ENCODE data around the gene ST13. TPM values are rescaled to one million over a fixed set of nuclear protein-coding genes. Genes with fewer than 3 reads are reported as not detected.
"Not testable (repeated sequence)": the region's sequence is repeated elsewhere in the genome, so short reads cannot be mapped to it uniquely, and the experiment has no call there.

Gene ST13
- polyA plus RNA-seq, 1 donor from 2014 or later, result 195 TPM

DNA sequence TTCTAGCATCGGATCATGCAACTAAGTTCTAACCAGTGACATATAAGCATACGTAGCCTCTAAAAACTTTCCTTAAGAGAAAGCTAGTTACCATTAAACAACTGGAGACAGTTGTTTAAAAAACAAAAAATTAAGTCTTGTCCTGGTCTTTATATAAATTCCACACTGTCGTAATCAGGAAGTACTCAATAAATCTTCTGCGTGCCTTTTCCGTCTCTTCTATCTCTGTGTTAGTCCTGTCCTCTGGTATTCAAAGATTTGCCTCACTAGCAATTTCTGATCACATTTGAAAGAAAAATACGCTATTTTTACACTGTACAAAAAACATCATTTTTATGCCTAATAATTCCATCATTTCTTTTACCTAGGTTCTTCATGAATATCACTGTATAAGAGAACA is 27.3 kb downstream of the ST13 start:
- Histone ChIP-seq H3K27ac (ENCODE audit: low read length) (no peak overlapping the region), H3K27me3 (ENCODE audit: insufficient read depth, low read depth, low read length) (no peaks in the 10 kb centered on the region), H3K9ac (ENCODE audit: low read length) (no peak overlapping the region), H3K36me3 (ENCODE audit: insufficient read depth, low read length) (peaks cover 5% of the 10 kb centered on the region), H3K9me2 (ENCODE audit: insufficient read depth, low read length) (no peaks in the 10 kb centered on the region), H3F3A (ENCODE audit: insufficient read depth, low read length, poor library complexity, severe bottlenecking) (no peaks in the 10 kb centered on the region), H3K79me2 (replicated peaks; ENCODE audit: insufficient read depth, low read length) (no peaks in the 10 kb centered on the region), H3K9me3 (ENCODE audit: low read length) (no peaks in the 10 kb centered on the region), H4K20me1 (ENCODE audit: insufficient read depth) (no peaks in the 10 kb centered on the region), H3K4me2 (ENCODE audit: low read length) (no peak overlapping the region), H2AFZ (ENCODE audit: low read depth, low read length) (no peak overlapping the region), H3K4me3 (ENCODE audit: low read length) (no peak overlapping the region)
- TF ChIP-seq MXI1 (conservative IDR thresholded peaks at IDR 0.05; ENCODE audit: poor library complexity, severe bottlenecking) (no peak), SMC3 (conservative IDR thresholded peaks at IDR 0.05; ENCODE audit: poor library complexity) (no peak), EZH2 (IDR thresholded peaks at IDR 0.05; ENCODE audit: borderline replicate concordance, insufficient read depth, low read length, poor library complexity, severe bottlenecking) (no peak), TAF1 (IDR thresholded peaks at IDR 0.05; ENCODE audit: low read depth) (no peak), RAD21 (conservative IDR thresholded peaks at IDR 0.05) (no peak), POLR2AphosphoS5 (IDR thresholded peaks at IDR 0.05) (no peak), EP300 (conservative IDR thresholded peaks at IDR 0.05; ENCODE audit: poor library complexity, severe bottlenecking) (no peak)
- TF ChIP-seq, protein P1, sequence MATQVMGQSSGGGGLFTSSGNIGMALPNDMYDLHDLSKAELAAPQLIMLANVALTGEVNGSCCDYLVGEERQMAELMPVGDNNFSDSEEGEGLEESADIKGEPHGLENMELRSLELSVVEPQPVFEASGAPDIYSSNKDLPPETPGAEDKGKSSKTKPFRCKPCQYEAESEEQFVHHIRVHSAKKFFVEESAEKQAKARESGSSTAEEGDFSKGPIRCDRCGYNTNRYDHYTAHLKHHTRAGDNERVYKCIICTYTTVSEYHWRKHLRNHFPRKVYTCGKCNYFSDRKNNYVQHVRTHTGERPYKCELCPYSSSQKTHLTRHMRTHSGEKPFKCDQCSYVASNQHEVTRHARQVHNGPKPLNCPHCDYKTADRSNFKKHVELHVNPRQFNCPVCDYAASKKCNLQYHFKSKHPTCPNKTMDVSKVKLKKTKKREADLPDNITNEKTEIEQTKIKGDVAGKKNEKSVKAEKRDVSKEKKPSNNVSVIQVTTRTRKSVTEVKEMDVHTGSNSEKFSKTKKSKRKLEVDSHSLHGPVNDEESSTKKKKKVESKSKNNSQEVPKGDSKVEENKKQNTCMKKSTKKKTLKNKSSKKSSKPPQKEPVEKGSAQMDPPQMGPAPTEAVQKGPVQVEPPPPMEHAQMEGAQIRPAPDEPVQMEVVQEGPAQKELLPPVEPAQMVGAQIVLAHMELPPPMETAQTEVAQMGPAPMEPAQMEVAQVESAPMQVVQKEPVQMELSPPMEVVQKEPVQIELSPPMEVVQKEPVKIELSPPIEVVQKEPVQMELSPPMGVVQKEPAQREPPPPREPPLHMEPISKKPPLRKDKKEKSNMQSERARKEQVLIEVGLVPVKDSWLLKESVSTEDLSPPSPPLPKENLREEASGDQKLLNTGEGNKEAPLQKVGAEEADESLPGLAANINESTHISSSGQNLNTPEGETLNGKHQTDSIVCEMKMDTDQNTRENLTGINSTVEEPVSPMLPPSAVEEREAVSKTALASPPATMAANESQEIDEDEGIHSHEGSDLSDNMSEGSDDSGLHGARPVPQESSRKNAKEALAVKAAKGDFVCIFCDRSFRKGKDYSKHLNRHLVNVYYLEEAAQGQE (IDR thresholded peaks at IDR 0.05; ENCODE audit: borderline replicate concordance), result no peak
- TF ChIP-seq, protein P2, sequence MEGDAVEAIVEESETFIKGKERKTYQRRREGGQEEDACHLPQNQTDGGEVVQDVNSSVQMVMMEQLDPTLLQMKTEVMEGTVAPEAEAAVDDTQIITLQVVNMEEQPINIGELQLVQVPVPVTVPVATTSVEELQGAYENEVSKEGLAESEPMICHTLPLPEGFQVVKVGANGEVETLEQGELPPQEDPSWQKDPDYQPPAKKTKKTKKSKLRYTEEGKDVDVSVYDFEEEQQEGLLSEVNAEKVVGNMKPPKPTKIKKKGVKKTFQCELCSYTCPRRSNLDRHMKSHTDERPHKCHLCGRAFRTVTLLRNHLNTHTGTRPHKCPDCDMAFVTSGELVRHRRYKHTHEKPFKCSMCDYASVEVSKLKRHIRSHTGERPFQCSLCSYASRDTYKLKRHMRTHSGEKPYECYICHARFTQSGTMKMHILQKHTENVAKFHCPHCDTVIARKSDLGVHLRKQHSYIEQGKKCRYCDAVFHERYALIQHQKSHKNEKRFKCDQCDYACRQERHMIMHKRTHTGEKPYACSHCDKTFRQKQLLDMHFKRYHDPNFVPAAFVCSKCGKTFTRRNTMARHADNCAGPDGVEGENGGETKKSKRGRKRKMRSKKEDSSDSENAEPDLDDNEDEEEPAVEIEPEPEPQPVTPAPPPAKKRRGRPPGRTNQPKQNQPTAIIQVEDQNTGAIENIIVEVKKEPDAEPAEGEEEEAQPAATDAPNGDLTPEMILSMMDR (IDR thresholded peaks at IDR 0.05; ENCODE audit: poor library complexity, severe bottlenecking), result no peak

GRCh38 chr22:40826984-40827741 is 29.3 kb downstream of the ST13 start:
- TF ChIP-seq, protein P1 (IDR thresholded peaks at IDR 0.05; ENCODE audit: borderline replicate concordance), result no peak
- TF ChIP-seq, protein P2 (IDR thresholded peaks at IDR 0.05; ENCODE audit: poor library complexity, severe bottlenecking), result no peak
- TF ChIP-seq TAF1 (IDR thresholded peaks at IDR 0.05; ENCODE audit: low read depth) (no peak), RAD21 (conservative IDR thresholded peaks at IDR 0.05) (no peak), SMC3 (conservative IDR thresholded peaks at IDR 0.05; ENCODE audit: poor library complexity) (no peak), MXI1 (conservative IDR thresholded peaks at IDR 0.05; ENCODE audit: poor library complexity, severe bottlenecking) (no peak), POLR2AphosphoS5 (IDR thresholded peaks at IDR 0.05) (no peak), EZH2 (IDR thresholded peaks at IDR 0.05; ENCODE audit: borderline replicate concordance, insufficient read depth, low read length, poor library complexity, severe bottlenecking) (no peak), EP300 (conservative IDR thresholded peaks at IDR 0.05; ENCODE audit: poor library complexity, severe bottlenecking) (no peak)
- Histone ChIP-seq H3K27ac (ENCODE audit: low read length) (no peak overlapping the region), H3K27me3 (ENCODE audit: insufficient read depth, low read depth, low read length) (no peaks in the 10 kb centered on the region), H3F3A (ENCODE audit: insufficient read depth, low read length, poor library complexity, severe bottlenecking) (no peaks in the 10 kb centered on the region), H3K4me2 (ENCODE audit: low read length) (no peak overlapping the region), H3K9me3 (ENCODE audit: low read length) (no peaks in the 10 kb centered on the region), H2AFZ (ENCODE audit: low read depth, low read length) (no peak overlapping the region), H3K79me2 (replicated peaks; ENCODE audit: insufficient read depth, low read length) (no peaks in the 10 kb centered on the region), H3K9me2 (ENCODE audit: insufficient read depth, low read length) (no peaks in the 10 kb centered on the region), H3K9ac (ENCODE audit: low read length) (no peak overlapping the region), H3K4me3 (ENCODE audit: low read length) (no peak overlapping the region), H3K36me3 (ENCODE audit: insufficient read depth, low read length) (peaks cover 5% of the 10 kb centered on the region), H4K20me1 (ENCODE audit: insufficient read depth) (no peaks in the 10 kb centered on the region)

GRCh38 chr22:40826292-40826691 is 30.1 kb downstream of the ST13 start:
- not testable (repeated sequence) for H3K36me3 ChIP-seq (ENCODE audit: insufficient read depth, low read length); H3K4me2 ChIP-seq (ENCODE audit: low read length); H3F3A ChIP-seq (ENCODE audit: insufficient read depth, low read length, poor library complexity, severe bottlenecking); H3K4me3 ChIP-seq (ENCODE audit: low read length); H3K79me2 ChIP-seq (replicated peaks; ENCODE audit: insufficient read depth, low read length); H3K27me3 ChIP-seq (ENCODE audit: insufficient read depth, low read depth, low read length); H3K9me3 ChIP-seq (ENCODE audit: low read length); H3K9ac ChIP-seq (ENCODE audit: low read length); H4K20me1 ChIP-seq (ENCODE audit: insufficient read depth); H3K27ac ChIP-seq (ENCODE audit: low read length); H2AFZ ChIP-seq (ENCODE audit: low read depth, low read length); H3K9me2 ChIP-seq (ENCODE audit: insufficient read depth, low read length)

Data from neural cell (in vitro differentiated cells).